IPS-20b (cell line): Measurements from ENCODE around the gene SLC4A7.
A peak's percentile ranks its signal among the peaks of the same experiment; 100 is the strongest.
"Not testable (repeated sequence)": the region's sequence is repeated elsewhere in the genome, so short reads cannot be mapped to it uniquely, and the experiment has no call there.

Experiments used
- H3K27ac ChIP-seq: one replicate; pipeline ENCODE4 v1.5.1; 2013; ENCODE audit warnings: low read length
- H3K27me3 ChIP-seq: 2 replicates; pipeline ENCODE4 v1.6.1; 2013; ENCODE audit warnings: mild to moderate bottlenecking, low read length, inconsistent platforms; ENCODE audit not compliant: insufficient read depth
- H3K36me3 ChIP-seq: 2 replicates; pipeline ENCODE4 v1.6.1; 2013; ENCODE audit warnings: low read depth, mild to moderate bottlenecking, inconsistent platforms, low read length, moderate library complexity; ENCODE audit not compliant: insufficient read depth
- H3K4me1 ChIP-seq: 2 replicates; pipeline ENCODE4 v1.6.1; 2013; ENCODE audit warnings: mild to moderate bottlenecking, control low read depth, inconsistent platforms, low read length, moderate library complexity; ENCODE audit not compliant: insufficient read depth
- H3K4me3 ChIP-seq: 2 replicates; pipeline ENCODE4 v1.5.1; 2013; ENCODE audit warnings: mild to moderate bottlenecking, low read length, inconsistent platforms
- H3K9ac ChIP-seq: 2 replicates; pipeline ENCODE4 v1.6.1; 2013; ENCODE audit warnings: low read depth, mild to moderate bottlenecking, inconsistent platforms, low read length, moderate library complexity
- H3K9me3 ChIP-seq: 2 replicates; pipeline ENCODE4 v1.6.1; 2013; ENCODE audit warnings: mild to moderate bottlenecking, low read depth, low read length, inconsistent platforms; ENCODE audit not compliant: insufficient read depth

The SLC4A7 gene

GRCh38 chr3:27353221-27353620 lies 131.0 kb downstream of the SLC4A7 start:
- Histone ChIP-seq H3K9ac (0 out of 2 replicates have a peak overlapping the region, but pooled peaks have one; percentile 9), H3K4me1 (peaks cover 34% of the 10 kb centered on the region), H3K27ac (no peak overlapping the region), H3K36me3 (no peaks in the 10 kb centered on the region), H3K27me3 (no peaks in the 10 kb centered on the region), H3K9me3 (no peaks in the 10 kb centered on the region), H3K4me3 (no peak overlapping the region)

GRCh38 chr3:27352047-27352446 lies 132.1 kb downstream of the SLC4A7 start:
- H3K9ac ChIP-seq = no peak overlapping the region
- no peaks in the 10 kb centered on the region for H3K36me3 ChIP-seq
- peaks cover 34% of the 10 kb centered on the region for H3K4me1 ChIP-seq
- no peak overlapping the region for H3K4me3 ChIP-seq
- no peak overlapping the region for H3K27ac ChIP-seq
- H3K9me3 ChIP-seq = no peaks in the 10 kb centered on the region
- H3K27me3 ChIP-seq = no peaks in the 10 kb centered on the region

GRCh38 chr3:27349832-27350231 lies 134.4 kb downstream of the SLC4A7 start:
- H3K27me3 ChIP-seq = no peaks in the 10 kb centered on the region
- H3K27ac ChIP-seq = no peak overlapping the region
- H3K4me1 ChIP-seq = peaks cover 27% of the 10 kb centered on the region
- H3K9me3 ChIP-seq = no peaks in the 10 kb centered on the region
- H3K4me3 ChIP-seq = no peak overlapping the region
- H3K36me3 ChIP-seq = no peaks in the 10 kb centered on the region
- no peak overlapping the region for H3K9ac ChIP-seq

- no peak overlapping the region for H3K9ac ChIP-seq
- no peaks in the 10 kb centered on the region for H3K36me3 ChIP-seq
- H3K4me3 ChIP-seq = no peak overlapping the region
- H3K27me3 ChIP-seq = no peaks in the 10 kb centered on the region
- no peaks in the 10 kb centered on the region for H3K4me1 ChIP-seq
- H3K27ac ChIP-seq = no peak overlapping the region
- no peaks in the 10 kb centered on the region for H3K9me3 ChIP-seq
Measured at GRCh38 chr3:27345959-27346865, 138.0 kb downstream of the SLC4A7 start.

- no peak overlapping the region for H3K4me3 ChIP-seq
- H3K9ac ChIP-seq = no peak overlapping the region
- no peaks in the 10 kb centered on the region for H3K27me3 ChIP-seq
- H3K36me3 ChIP-seq = no peaks in the 10 kb centered on the region
- H3K9me3 ChIP-seq = no peaks in the 10 kb centered on the region
- H3K27ac ChIP-seq = no peak overlapping the region
- no peaks in the 10 kb centered on the region for H3K4me1 ChIP-seq
Measured at GRCh38 chr3:27345493-27345892, 138.7 kb downstream of the SLC4A7 start.

DNA sequence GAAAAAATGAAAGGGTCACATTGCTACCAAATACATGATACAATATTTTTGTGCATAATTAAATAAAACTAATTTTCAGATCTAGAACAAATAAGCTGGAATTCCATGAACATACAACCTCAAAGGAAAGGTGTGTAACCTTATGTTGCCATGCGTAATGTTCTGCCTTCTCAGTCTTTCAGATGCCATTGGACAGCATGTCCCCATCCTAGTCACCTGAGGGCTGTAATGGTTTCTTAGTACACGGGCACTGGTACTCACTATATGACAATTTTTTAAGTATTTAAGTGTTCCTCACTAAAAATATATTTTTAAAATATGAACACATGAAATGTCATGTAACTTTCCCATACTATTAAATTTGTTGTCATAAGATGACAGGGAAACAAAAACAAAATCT lies 139.1 kb downstream of the SLC4A7 start:
- Histone ChIP-seq H3K27me3 (no peaks in the 10 kb centered on the region), H3K4me3 (no peak overlapping the region), H3K27ac (no peak overlapping the region), H3K9me3 (no peaks in the 10 kb centered on the region), H3K36me3 (no peaks in the 10 kb centered on the region), H3K4me1 (no peaks in the 10 kb centered on the region), H3K9ac (no peak overlapping the region)

DNA sequence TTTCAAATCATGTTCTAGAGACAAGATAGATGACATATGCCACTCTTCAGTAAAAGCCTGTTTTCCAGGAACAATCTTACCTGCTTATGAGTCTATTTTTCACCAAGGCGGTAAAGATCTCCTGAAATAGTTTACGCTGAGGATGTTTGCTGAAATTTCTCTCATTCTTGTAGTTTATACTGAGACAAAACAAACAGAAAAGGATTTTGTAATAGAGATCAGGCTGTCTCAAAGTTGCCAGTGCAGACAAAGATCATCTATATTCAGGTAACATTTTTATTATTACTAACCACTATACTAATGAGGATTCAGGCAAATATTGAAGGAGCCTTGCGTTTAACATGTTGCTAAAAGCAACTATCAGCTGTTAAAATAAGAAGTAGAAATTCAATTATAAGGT lies 140.0 kb downstream of the SLC4A7 start:
- H3K36me3 ChIP-seq = no peaks in the 10 kb centered on the region
- H3K27me3 ChIP-seq = no peaks in the 10 kb centered on the region
- H3K4me1 ChIP-seq = no peaks in the 10 kb centered on the region

DNA sequence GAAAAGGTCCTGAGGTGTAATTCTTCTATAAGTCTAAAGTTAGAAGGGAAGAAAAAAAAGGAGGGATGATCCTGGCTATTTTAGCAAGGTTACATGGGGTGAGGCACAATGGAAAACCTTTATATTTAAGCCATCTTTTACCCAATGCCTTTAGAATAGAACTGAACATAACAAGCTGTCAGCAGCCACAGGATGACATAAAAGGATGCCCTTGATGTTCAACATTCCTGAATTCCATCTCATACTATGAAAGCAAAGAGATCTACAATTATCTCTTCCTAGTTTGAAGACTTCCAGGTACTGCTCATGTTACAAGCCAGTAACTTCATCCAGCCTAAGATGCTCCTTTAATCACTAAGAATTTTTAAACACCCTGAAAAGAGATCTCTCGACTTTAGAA lies 141.9 kb downstream of the SLC4A7 start:
- H3K27me3 ChIP-seq = no peaks in the 10 kb centered on the region
- H3K27ac ChIP-seq = no peak overlapping the region
- no peaks in the 10 kb centered on the region for H3K9me3 ChIP-seq

More for the DNA sequence above, 140.0 kb downstream of the SLC4A7 start:
- H3K4me3 ChIP-seq = no peak overlapping the region
- H3K9me3 ChIP-seq = no peaks in the 10 kb centered on the region
- H3K27ac ChIP-seq = no peak overlapping the region
- H3K9ac ChIP-seq = no peak overlapping the region

DNA sequence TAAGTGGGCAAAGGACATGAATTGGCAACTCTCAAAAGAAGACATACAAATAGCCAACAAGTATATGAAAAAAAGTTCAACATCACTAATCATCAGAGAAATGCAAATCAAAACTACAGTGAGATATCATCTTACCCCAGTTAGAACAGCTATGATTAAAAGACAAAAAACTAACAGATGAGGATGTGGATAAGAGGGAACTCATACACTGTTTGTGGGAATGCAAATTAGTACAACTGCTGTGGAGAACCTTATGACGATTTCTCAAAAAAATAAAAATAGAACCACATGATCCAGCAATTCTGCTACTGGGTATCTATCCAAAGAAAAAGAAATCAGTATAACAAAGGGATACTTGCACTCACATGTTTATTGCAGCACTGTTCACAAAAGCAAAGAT lies 143.7 kb downstream of the SLC4A7 start:
- Histone ChIP-seq H3K36me3 (no peaks in the 10 kb centered on the region), H3K27ac (no peak overlapping the region), H3K27me3 (no peaks in the 10 kb centered on the region), H3K4me3 (no peak overlapping the region), H3K9ac (no peak overlapping the region), H3K9me3 (no peaks in the 10 kb centered on the region), H3K4me1 (no peaks in the 10 kb centered on the region)

More for the DNA sequence above, 141.9 kb downstream of the SLC4A7 start:
- Histone ChIP-seq H3K9ac (no peak overlapping the region), H3K4me3 (no peak overlapping the region), H3K36me3 (no peaks in the 10 kb centered on the region), H3K4me1 (no peaks in the 10 kb centered on the region)

- H3K4me3 ChIP-seq = no peak overlapping the region
- H3K9me3 ChIP-seq = no peaks in the 10 kb centered on the region
- H3K27me3 ChIP-seq = no peaks in the 10 kb centered on the region
- no peaks in the 10 kb centered on the region for H3K36me3 ChIP-seq
- no peak overlapping the region for H3K27ac ChIP-seq
- H3K4me1 ChIP-seq = no peaks in the 10 kb centered on the region
- no peak overlapping the region for H3K9ac ChIP-seq
Measured at GRCh38 chr3:27335571-27335970, 148.6 kb downstream of the SLC4A7 start.

GRCh38 chr3:27333843-27334242 lies 150.3 kb downstream of the SLC4A7 start:
- no peaks in the 10 kb centered on the region for H3K27me3 ChIP-seq
- H3K9ac ChIP-seq = no peak overlapping the region
- H3K4me1 ChIP-seq = no peaks in the 10 kb centered on the region
- H3K4me3 ChIP-seq = no peak overlapping the region
- H3K36me3 ChIP-seq = no peaks in the 10 kb centered on the region
- H3K27ac ChIP-seq = no peak overlapping the region
- H3K9me3 ChIP-seq = no peaks in the 10 kb centered on the region

GRCh38 chr3:27328982-27329762 lies 155.0 kb downstream of the SLC4A7 start:
- H3K4me3 ChIP-seq, H3K27ac ChIP-seq, H3K9ac ChIP-seq, H3K27me3 ChIP-seq, H3K36me3 ChIP-seq, H3K4me1 ChIP-seq, H3K9me3 ChIP-seq: not testable (repeated sequence)
